PC-3 (cell line): ENCODE results near the gene NXPE4. TPM values are rescaled to one million over a fixed set of nuclear protein-coding genes. Genes with fewer than 3 reads are reported as not detected.

Experiments
- ATAC-seq: fragments of 200-7000 bp; cut with Tn5 transposase; 2 replicates; pipeline ENCODE4 v1.9.1; 2020; ENCODE audit warnings: mild to moderate bottlenecking, moderate library complexity
- BruUV-seq: library from RNA; stranded (reverse); fragments of 400-500 nt; replicated peaks from 2 replicates; lab custom pipeline; 2021; lab: Mats Ljungman, UMichigan
- CTCF ChIA-PET: fragments of 300-600 bp; sonication (Branson Sonifier 250); formaldehyde crosslinking; loops from one replicate; lab custom pipeline; 2022; ENCODE audit warnings: antibody characterized with exemption; lab: Charles Lee
- POLR2A ChIA-PET: fragments of 300-600 bp; sonication (Branson Sonifier 250); formaldehyde crosslinking; loops from one replicate; lab custom pipeline; 2022; ENCODE audit warnings: antibody characterized with exemption; ENCODE audit not compliant: unreplicated experiment; lab: Charles Lee
- DNase-seq: peaks from one replicate; pipeline ENCODE4 v3.0.0-alpha.2; 2015
- H2AFZ ChIP-seq: fragments of 300-600 bp; sonication (generic); 2 replicates; pipeline ENCODE4 v1.6.0; 2016; ENCODE audit warnings: antibody characterized with exemption, low read length
- H3F3A ChIP-seq: fragments of 300-600 bp; sonication (generic); one replicate; pipeline ENCODE4 v1.6.0; 2017; ENCODE audit warnings: antibody characterized with exemption, low read length, control low read depth, mild to moderate bottlenecking; ENCODE audit not compliant: unreplicated experiment
- H3K27ac ChIP-seq: fragments of 300-600 bp; sonication (generic); 2 replicates; pipeline ENCODE4 v1.5.1; 2016; ENCODE audit warnings: mild to moderate bottlenecking, low read length
- H3K27me3 ChIP-seq: fragments of 300-600 bp; sonication (generic); 2 replicates; pipeline ENCODE4 v1.6.1; 2016; ENCODE audit warnings: low read length, mixed read lengths
- H3K36me3 ChIP-seq: fragments of 300-600 bp; sonication (generic); 2 replicates; pipeline ENCODE4 v1.6.1; 2016; ENCODE audit warnings: low read depth, mixed run types, low read length, mixed read lengths
- H3K4me1 ChIP-seq: fragments of 300-600 bp; sonication (generic); 2 replicates; pipeline ENCODE4 v1.5.1; 2016; ENCODE audit warnings: low read length; ENCODE audit not compliant: insufficient read depth
- H3K4me2 ChIP-seq: fragments of 300-600 bp; sonication (generic); 2 replicates; pipeline ENCODE4 v1.6.0; 2016; ENCODE audit warnings: low read length
- H3K4me3 ChIP-seq: fragments of 300-600 bp; sonication (generic); 2 replicates; pipeline ENCODE4 v1.5.1; 2016; ENCODE audit warnings: mild to moderate bottlenecking, low read length, mixed read lengths
- H3K79me2 ChIP-seq: fragments of 300-600 bp; sonication (generic); 2 replicates; pipeline ENCODE4 v1.6.1; 2017; ENCODE audit warnings: low read length, mixed read lengths
- H3K9ac ChIP-seq: fragments of 300-600 bp; sonication (generic); 2 replicates; pipeline ENCODE4 v1.6.0; 2016; ENCODE audit warnings: mild to moderate bottlenecking, low read length
- H3K9me2 ChIP-seq: fragments of 300-600 bp; sonication (generic); replicated peaks from 2 replicates; pipeline ENCODE4 v1.6.1; 2016; ENCODE audit warnings: mixed run types, low read length, mixed read lengths
- H3K9me3 ChIP-seq: fragments of 300-600 bp; sonication (generic); 2 replicates; pipeline ENCODE4 v1.6.1; 2016; ENCODE audit warnings: low read length, mixed read lengths
- H4K20me1 ChIP-seq: fragments of 300-600 bp; sonication (generic); 2 replicates; pipeline ENCODE4 v1.6.1; 2016; ENCODE audit warnings: low read length, mixed read lengths
- CTCF ChIP-seq: fragments of 300-600 bp; sonication (generic); conservative IDR thresholded peaks from 2 replicates; pipeline ENCODE4 v1.5.1; 2017; ENCODE audit warnings: antibody characterized with exemption, low read depth, mild to moderate bottlenecking, low read length
- EZH2 ChIP-seq: fragments of 300-600 bp; sonication (generic); IDR thresholded peaks from one replicate; pipeline ENCODE4 v1.6.1; 2017; ENCODE audit warnings: antibody characterized with exemption, mild to moderate bottlenecking, low read length; ENCODE audit not compliant: unreplicated experiment
- EZH2phosphoT487 ChIP-seq: fragments of 300-600 bp; sonication (generic); IDR thresholded peaks from 2 replicates; pipeline ENCODE4 v1.6.1; 2018; ENCODE audit warnings: mild to moderate bottlenecking, antibody characterized with exemption, low read length, borderline replicate concordance
- intact Hi-C: fragments of 100-400 bp; cut with micrococcal nuclease; formaldehyde crosslinking; loops from 2 replicates; pipeline ENCODE4 v1.9.0; 2023
- total RNA-seq: library from RNA; depleted of rRNA; stranded (reverse); fragments of >200 nt; gene quantifications from 2 replicates; pipeline ENCODE4 v1.2.3, GENCODE V29; 2014

The NXPE4 gene
- total RNA-seq, 1 experiment from 2014 or later = not detected

GRCh38 chr11:114619659-114620173 is 24.1 kb upstream of the NXPE4 start:
- Histone ChIP-seq H3K79me2 (no peaks in the 10 kb centered on the region), H3K36me3 (no peaks in the 10 kb centered on the region), H3K9ac (no peak overlapping the region), H3K9me2 (no peaks in the 10 kb centered on the region), H3K4me3 (no peak overlapping the region), H3K27me3 (no peaks in the 10 kb centered on the region), H4K20me1 (no peaks in the 10 kb centered on the region), H3K4me1 (no peaks in the 10 kb centered on the region), H3K4me2 (no peak overlapping the region), H3K27ac (no peak overlapping the region), H3K9me3 (peaks cover 53% of the 10 kb centered on the region), H2AFZ (no peak overlapping the region), H3F3A (no peaks in the 10 kb centered on the region)
- ATAC-seq (no peak), DNase-seq (no peak)
- ChIA-PET POLR2A (no interaction called here), CTCF (no interaction called here)
- TF ChIP-seq EZH2phosphoT487 = no peak
- no peak for TF ChIP-seq EZH2
- TF ChIP-seq CTCF = no peak
- intact Hi-C loops = no loop called here
- no TSS peak for BruUV-seq

DNA sequence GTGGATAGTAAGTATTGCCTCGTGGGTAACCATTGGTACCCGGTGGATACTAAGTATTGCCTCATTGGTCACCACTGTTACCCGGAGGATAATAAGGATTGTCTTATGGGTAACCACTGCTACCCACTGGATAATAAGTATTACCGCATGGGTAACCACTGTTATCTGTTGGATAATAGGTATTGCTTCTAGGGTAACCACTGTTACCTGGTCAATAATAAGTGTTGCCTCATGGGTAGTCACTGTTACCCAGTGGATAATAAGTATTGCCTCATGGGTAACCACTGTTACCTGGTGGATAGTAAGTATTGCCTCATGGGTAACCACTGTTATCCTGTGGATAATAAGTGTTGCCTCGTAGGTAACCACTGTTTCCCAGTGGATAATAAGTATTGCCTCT is 22.6 kb upstream of the NXPE4 start:
- intact Hi-C loops = no loop called here
- no peaks in the 10 kb centered on the region for H3K79me2 ChIP-seq
- no peak overlapping the region for H2AFZ ChIP-seq
- H3K4me2 ChIP-seq = no peak overlapping the region
- ChIA-PET CTCF (no interaction called here), POLR2A (no interaction called here)
- no peak for ATAC-seq
- TF ChIP-seq EZH2phosphoT487 = no peak
- TF ChIP-seq CTCF = no peak
- no peak for TF ChIP-seq EZH2
- no peak overlapping the region for H3K9ac ChIP-seq
- no peaks in the 10 kb centered on the region for H3K9me2 ChIP-seq
- no peak for DNase-seq
- no peaks in the 10 kb centered on the region for H3K4me1 ChIP-seq
- H3K27me3 ChIP-seq = no peaks in the 10 kb centered on the region
- no peaks in the 10 kb centered on the region for H3F3A ChIP-seq
- H3K9me3 ChIP-seq = peaks cover 45% of the 10 kb centered on the region
- BruUV-seq = no TSS peak
- no peaks in the 10 kb centered on the region for H4K20me1 ChIP-seq
- no peaks in the 10 kb centered on the region for H3K36me3 ChIP-seq
- no peak overlapping the region for H3K4me3 ChIP-seq
- H3K27ac ChIP-seq = no peak overlapping the region

GRCh38 chr11:114617157-114618124 is 21.9 kb upstream of the NXPE4 start:
- H4K20me1 ChIP-seq = no peaks in the 10 kb centered on the region
- H3K4me1 ChIP-seq = no peaks in the 10 kb centered on the region
- H3K27ac ChIP-seq = no peak overlapping the region
- H3F3A ChIP-seq = no peaks in the 10 kb centered on the region
- ChIA-PET POLR2A (no interaction called here), CTCF (no interaction called here)
- ATAC-seq = no peak
- no TSS peak for BruUV-seq
- no peak for DNase-seq
- H3K4me3 ChIP-seq = no peak overlapping the region
- no peaks in the 10 kb centered on the region for H3K36me3 ChIP-seq
- intact Hi-C loops = no loop called here
- no peaks in the 10 kb centered on the region for H3K9me2 ChIP-seq
- H3K79me2 ChIP-seq = no peaks in the 10 kb centered on the region
- no peak overlapping the region for H3K9ac ChIP-seq
- TF ChIP-seq EZH2 = no peak
- TF ChIP-seq CTCF = no peak
- TF ChIP-seq EZH2phosphoT487 = no peak
- peaks cover 38% of the 10 kb centered on the region for H3K9me3 ChIP-seq
- no peak overlapping the region for H3K4me2 ChIP-seq
- no peaks in the 10 kb centered on the region for H3K27me3 ChIP-seq
- no peak overlapping the region for H2AFZ ChIP-seq
